K562 (cell line): ENCODE results near the gene TLR1. TPM values are rescaled to one million over a fixed set of nuclear protein-coding genes. Genes with fewer than 3 reads are reported as not detected.
A peak's percentile ranks its signal among the peaks of the same experiment; 100 is the strongest.

Experiments
- DMBX1 ChIP-seq: fragments of 250-450 bp; sonication (Bioruptor Pico); IDR thresholded peaks from 2 replicates; pipeline ENCODE4 v1.8.0; 2022; ENCODE audit warnings: inconsistent platforms, mild to moderate bottlenecking, moderate library complexity, borderline replicate concordance
- GTF2E2 ChIP-seq: fragments of 200-800 bp; sonication (Bioruptor generic); IDR thresholded peaks from 2 replicates; pipeline ENCODE4 v1.6.1; 2016; ENCODE audit warnings: missing genetic modification characterization, missing compliant biosample characterization
- MEF2A ChIP-seq: IDR thresholded peaks from 2 replicates; pipeline ENCODE4 v1.6.1; 2011; ENCODE audit warnings: low read depth, mild to moderate bottlenecking, low read length, moderate library complexity; ENCODE audit not compliant: control insufficient read depth
- NFXL1 ChIP-seq: fragments of 450-650 bp; formaldehyde crosslinking; IDR thresholded peaks from 2 replicates; pipeline ENCODE4 v1.4.0; 2021; ENCODE audit warnings: mild to moderate bottlenecking
- PHF20 ChIP-seq: fragments of 450-650 bp; IDR thresholded peaks from 2 replicates; pipeline ENCODE4 v1.6.1; 2018; ENCODE audit not compliant: partially characterized antibody
- SETDB1 ChIP-seq: IDR thresholded peaks from one replicate; pipeline ENCODE4 v1.6.1; 2012; ENCODE audit warnings: low read length, control low read depth, inconsistent platforms
- SMAD3 ChIP-seq: fragments of 450-650 bp; formaldehyde crosslinking; conservative IDR thresholded peaks from 2 replicates; pipeline ENCODE4 v1.4.0; 2020; ENCODE audit warnings: mild to moderate bottlenecking
- STAG1 ChIP-seq: sonication (generic); formaldehyde crosslinking; IDR thresholded peaks from 2 replicates; pipeline ENCODE4 v1.5.0; 2020; ENCODE audit warnings: missing genetic modification reagents, borderline replicate concordance
- TBP ChIP-seq: optimal IDR thresholded peaks from 2 replicates; pipeline ENCODE3; 2011; ENCODE audit warnings: low read depth, low read length, improper control_type of control experiment
- ZNF175 ChIP-seq: fragments of 200-800 bp; sonication (Bioruptor generic); IDR thresholded peaks from 2 replicates; pipeline ENCODE4 v1.6.1; 2016; ENCODE audit warnings: low read depth, mild to moderate bottlenecking, missing genetic modification characterization, missing compliant biosample characterization
- ZNF347 ChIP-seq: fragments of 450-650 bp; formaldehyde crosslinking; IDR thresholded peaks from 2 replicates; pipeline ENCODE4 v1.4.0; 2020; ENCODE audit warnings: low read depth, mild to moderate bottlenecking, moderate library complexity
- polyA plus RNA-seq, 8 experiments: library from polyadenylated mRNA; depleted of rRNA in 4 of 8; stranded (reverse) in 5 of 8; unstranded in 3 of 8; fragments of >200 nt; fragmentation: Nextera tagmentation in 2 of 8; fragmentation: Illumina TruSeq in 1 of 8; extraction: Ambion mirVana in 2 of 8; extraction: Trizol in 1 of 8; gene quantifications; 2 replicates each; pipeline versions ENCODE4 v1.2.1 to v1.2.3, GENCODE V29; 2011 to 2014; ENCODE audit warnings: inconsistent platforms in 1 of 8, missing spikeins in 1 of 8
- total RNA-seq, 7 experiments: library from RNA; depleted of rRNA in 6 of 7; stranded (reverse); fragments of >200 nt in 6 of 7; fragmentation: Illumina TruSeq in 2 of 7; extraction: Trizol in 2 of 7; gene quantifications; 2 replicates each; pipeline versions ENCODE4 v1.2.1 to v1.2.3, GENCODE V29; 2011 to 2021; ENCODE audit warnings: low replicate concordance in 1 of 7
- TF ChIP-seq, protein P1 (sequence below), 2 experiments: fragments of 450-650 bp in 1 of 2; sonication (generic) in 1 of 2; formaldehyde crosslinking in 1 of 2; IDR thresholded peaks; 2 replicates each; pipeline versions ENCODE4 v1.7.1 to v1.9.0; 2016 to 2022; ENCODE audit warnings: inconsistent platforms in 1 of 2, mild to moderate bottlenecking in 1 of 2, missing genetic modification reagents in 1 of 2
- TF ChIP-seq, protein P2 (sequence below): fragments of 250-450 bp; sonication (Bioruptor Pico); IDR thresholded peaks from 2 replicates; pipeline ENCODE4 v1.4.0; 2020
- TF ChIP-seq, protein P3 (sequence below): sonication (generic); formaldehyde crosslinking; IDR thresholded peaks from 2 replicates; pipeline ENCODE4 v1.8.0; 2022; ENCODE audit warnings: missing genetic modification reagents, mild to moderate bottlenecking, borderline replicate concordance

The TLR1 gene
- total and polyA plus RNA-seq, 9 of the 15 experiments (the other 6 are each of a cell fraction or from before 2014, with no cell fraction given) = 0.11 to 0.49 (median 0.29) TPM

DNA sequence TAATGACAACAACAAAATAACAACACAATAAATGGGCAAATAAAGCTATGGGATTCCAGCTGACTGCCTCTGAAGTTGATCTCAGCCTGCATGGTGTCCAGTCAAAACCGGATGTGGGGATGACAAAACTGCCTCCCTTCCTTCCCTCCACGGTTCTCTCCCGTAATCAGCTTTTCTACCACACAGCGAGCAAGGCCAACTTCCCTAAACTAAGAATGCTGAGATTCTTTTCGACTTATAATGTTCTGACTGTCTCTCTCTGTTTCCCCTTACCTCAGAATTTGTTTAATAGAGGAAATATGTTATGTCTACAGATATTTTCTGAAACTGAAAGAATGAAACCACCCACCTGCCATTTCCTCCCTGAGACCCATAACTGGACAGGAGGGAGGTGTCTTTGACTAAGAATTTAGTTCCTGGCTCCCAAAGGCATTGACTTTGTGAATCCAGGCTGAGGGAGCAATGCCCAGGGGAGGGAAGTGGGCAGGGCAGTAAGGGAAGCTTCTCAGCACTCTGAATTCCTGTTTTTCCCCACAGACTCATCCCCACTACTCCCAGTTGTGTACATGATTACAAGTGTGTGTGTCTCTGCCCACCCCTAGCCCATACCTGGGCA lies 1.0 kb upstream of the TLR1 start (continued):
- TF ChIP-seq, protein P1, sequence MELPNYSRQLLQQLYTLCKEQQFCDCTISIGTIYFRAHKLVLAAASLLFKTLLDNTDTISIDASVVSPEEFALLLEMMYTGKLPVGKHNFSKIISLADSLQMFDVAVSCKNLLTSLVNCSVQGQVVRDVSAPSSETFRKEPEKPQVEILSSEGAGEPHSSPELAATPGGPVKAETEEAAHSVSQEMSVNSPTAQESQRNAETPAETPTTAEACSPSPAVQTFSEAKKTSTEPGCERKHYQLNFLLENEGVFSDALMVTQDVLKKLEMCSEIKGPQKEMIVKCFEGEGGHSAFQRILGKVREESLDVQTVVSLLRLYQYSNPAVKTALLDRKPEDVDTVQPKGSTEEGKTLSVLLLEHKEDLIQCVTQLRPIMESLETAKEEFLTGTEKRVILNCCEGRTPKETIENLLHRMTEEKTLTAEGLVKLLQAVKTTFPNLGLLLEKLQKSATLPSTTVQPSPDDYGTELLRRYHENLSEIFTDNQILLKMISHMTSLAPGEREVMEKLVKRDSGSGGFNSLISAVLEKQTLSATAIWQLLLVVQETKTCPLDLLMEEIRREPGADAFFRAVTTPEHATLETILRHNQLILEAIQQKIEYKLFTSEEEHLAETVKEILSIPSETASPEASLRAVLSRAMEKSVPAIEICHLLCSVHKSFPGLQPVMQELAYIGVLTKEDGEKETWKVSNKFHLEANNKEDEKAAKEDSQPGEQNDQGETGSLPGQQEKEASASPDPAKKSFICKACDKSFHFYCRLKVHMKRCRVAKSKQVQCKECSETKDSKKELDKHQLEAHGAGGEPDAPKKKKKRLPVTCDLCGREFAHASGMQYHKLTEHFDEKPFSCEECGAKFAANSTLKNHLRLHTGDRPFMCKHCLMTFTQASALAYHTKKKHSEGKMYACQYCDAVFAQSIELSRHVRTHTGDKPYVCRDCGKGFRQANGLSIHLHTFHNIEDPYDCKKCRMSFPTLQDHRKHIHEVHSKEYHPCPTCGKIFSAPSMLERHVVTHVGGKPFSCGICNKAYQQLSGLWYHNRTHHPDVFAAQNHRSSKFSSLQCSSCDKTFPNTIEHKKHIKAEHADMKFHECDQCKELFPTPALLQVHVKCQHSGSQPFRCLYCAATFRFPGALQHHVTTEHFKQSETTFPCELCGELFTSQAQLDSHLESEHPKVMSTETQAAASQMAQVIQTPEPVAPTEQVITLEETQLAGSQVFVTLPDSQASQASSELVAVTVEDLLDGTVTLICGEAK (IDR thresholded peaks at IDR 0.05) = peak; percentile 64
- TF ChIP-seq, protein P1 (CRISPR knock-in tag; IDR thresholded peaks at IDR 0.05) = no peak
- TF ChIP-seq SETDB1 (no peak), DMBX1 (CRISPR knock-in tag) (peak; percentile 29; the same call in 1 of the 2 replicates), ZNF175 (CRISPR knock-in tag) (peak; percentile 79), ZNF347 (CRISPR knock-in tag) (no peak), MEF2A (no peak), STAG1 (CRISPR knock-in tag) (no peak), TBP (no peak), PHF20 (no peak), GTF2E2 (tag) (0 out of 2 replicates have a peak, but pooled peaks have one; percentile 45), SMAD3 (no peak), NFXL1 (CRISPR knock-in tag) (no peak)
- TF ChIP-seq, protein P2, sequence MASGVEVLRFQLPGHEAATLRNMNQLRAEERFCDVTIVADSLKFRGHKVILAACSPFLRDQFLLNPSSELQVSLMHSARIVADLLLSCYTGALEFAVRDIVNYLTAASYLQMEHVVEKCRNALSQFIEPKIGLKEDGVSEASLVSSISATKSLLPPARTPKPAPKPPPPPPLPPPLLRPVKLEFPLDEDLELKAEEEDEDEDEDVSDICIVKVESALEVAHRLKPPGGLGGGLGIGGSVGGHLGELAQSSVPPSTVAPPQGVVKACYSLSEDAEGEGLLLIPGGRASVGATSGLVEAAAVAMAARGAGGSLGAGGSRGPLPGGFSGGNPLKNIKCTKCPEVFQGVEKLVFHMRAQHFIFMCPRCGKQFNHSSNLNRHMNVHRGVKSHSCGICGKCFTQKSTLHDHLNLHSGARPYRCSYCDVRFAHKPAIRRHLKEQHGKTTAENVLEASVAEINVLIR (CRISPR knock-in tag) = no peak
- TF ChIP-seq, protein P3, sequence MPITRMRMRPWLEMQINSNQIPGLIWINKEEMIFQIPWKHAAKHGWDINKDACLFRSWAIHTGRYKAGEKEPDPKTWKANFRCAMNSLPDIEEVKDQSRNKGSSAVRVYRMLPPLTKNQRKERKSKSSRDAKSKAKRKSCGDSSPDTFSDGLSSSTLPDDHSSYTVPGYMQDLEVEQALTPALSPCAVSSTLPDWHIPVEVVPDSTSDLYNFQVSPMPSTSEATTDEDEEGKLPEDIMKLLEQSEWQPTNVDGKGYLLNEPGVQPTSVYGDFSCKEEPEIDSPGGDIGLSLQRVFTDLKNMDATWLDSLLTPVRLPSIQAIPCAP (CRISPR knock-in tag) = no peak
